Neural progenitor cell (in vitro differentiated cells): ENCODE measurements around the gene RAP1A. TPM values are rescaled to one million over a fixed set of nuclear protein-coding genes. Genes with fewer than 3 reads are reported as not detected.

ENCODE experiments used
- DNase-seq: peaks from one replicate; pipeline ENCODE4 v3.0.0-alpha.2; 2016; ENCODE audit warnings: low spot score
- H2AFZ ChIP-seq: fragments of 200-600 bp; sonication (generic); replicated peaks from 2 replicates; pipeline ENCODE4 v1.6.1; 2016; ENCODE audit warnings: antibody characterized with exemption
- H3F3A ChIP-seq: fragments of 200-600 bp; sonication (generic); 2 replicates; pipeline ENCODE4 v1.6.1; 2016; ENCODE audit warnings: antibody characterized with exemption, low read depth
- H3K27ac ChIP-seq: fragments of 200-600 bp; sonication (generic); 2 replicates; pipeline ENCODE4 v1.5.1; 2016; ENCODE audit warnings: mild to moderate bottlenecking
- H3K27me3 ChIP-seq: fragments of 200-600 bp; sonication (generic); 2 replicates; pipeline ENCODE4 v1.6.1; 2016; ENCODE audit warnings: mild to moderate bottlenecking, moderate library complexity
- H3K36me3 ChIP-seq: fragments of 200-600 bp; sonication (generic); 2 replicates; pipeline ENCODE4 v1.5.1; 2016
- H3K4me1 ChIP-seq: fragments of 200-600 bp; sonication (generic); 2 replicates; pipeline ENCODE4 v1.6.1; 2016; ENCODE audit warnings: mixed run types
- H3K4me2 ChIP-seq: fragments of 200-600 bp; sonication (generic); 2 replicates; pipeline ENCODE4 v1.6.1; 2016
- H3K4me3 ChIP-seq: fragments of 200-600 bp; sonication (generic); 2 replicates; pipeline ENCODE4 v1.5.1; 2016
- H3K79me2 ChIP-seq: fragments of 200-600 bp; sonication (generic); 2 replicates; pipeline ENCODE4 v1.6.1; 2016; ENCODE audit warnings: low read depth
- H3K9ac ChIP-seq: fragments of 200-600 bp; sonication (generic); 2 replicates; pipeline ENCODE4 v1.6.1; 2016
- H3K9me3 ChIP-seq: fragments of 200-600 bp; sonication (generic); 2 replicates; pipeline ENCODE4 v1.5.1; 2016; ENCODE audit warnings: low read depth
- H4K20me1 ChIP-seq: fragments of 200-600 bp; sonication (generic); 2 replicates; pipeline ENCODE4 v1.6.1; 2016; ENCODE audit warnings: low read depth
- H3K27ac Mint-ChIP-seq: 3 replicates; pipeline ENCODE4 v1.8.0; 2021; ENCODE audit warnings: mixed read lengths
- H3K27me3 Mint-ChIP-seq: 2 replicates; pipeline ENCODE4 v1.8.0; 2022; ENCODE audit warnings: low read depth, mild to moderate bottlenecking, inconsistent platforms, moderate library complexity, mixed read lengths; ENCODE audit not compliant: insufficient read depth
- H3K36me3 Mint-ChIP-seq: 3 replicates; pipeline ENCODE4 v1.8.0; 2021; ENCODE audit warnings: mixed read lengths
- H3K4me1 Mint-ChIP-seq: 3 replicates; pipeline ENCODE4 v1.8.0; 2021; ENCODE audit warnings: mixed read lengths
- H3K4me3 Mint-ChIP-seq: 3 replicates; pipeline ENCODE4 v1.8.0; 2021; ENCODE audit warnings: mild to moderate bottlenecking, moderate library complexity, mixed read lengths
- H3K9me3 Mint-ChIP-seq: 3 replicates; pipeline ENCODE4 v1.8.0; 2020; ENCODE audit warnings: mixed read lengths
- EZH2 ChIP-seq: fragments of 200-600 bp; sonication (generic); IDR thresholded peaks from 2 replicates; pipeline ENCODE4 v1.6.1; 2017; ENCODE audit warnings: antibody characterized with exemption, mild to moderate bottlenecking, moderate library complexity
- EZH2phosphoT487 ChIP-seq: fragments of 200-600 bp; sonication (generic); IDR thresholded peaks from 2 replicates; pipeline ENCODE4 v1.6.1; 2017; ENCODE audit warnings: antibody characterized with exemption
- total RNA-seq: library from RNA; depleted of rRNA; stranded (reverse); fragments of >200 nt; gene quantifications from 2 replicates; pipeline ENCODE4 v1.2.3, GENCODE V29; 2015; ENCODE audit warnings: low replicate concordance
- TF ChIP-seq, protein P1 (sequence below): fragments of 200-600 bp; sonication (generic); IDR thresholded peaks from 2 replicates; pipeline ENCODE4 v1.5.1; 2017; ENCODE audit warnings: antibody characterized with exemption, mild to moderate bottlenecking

The RAP1A gene
- total RNA-seq, 1 donor from 2014 or later = 27.5 TPM

DNA sequence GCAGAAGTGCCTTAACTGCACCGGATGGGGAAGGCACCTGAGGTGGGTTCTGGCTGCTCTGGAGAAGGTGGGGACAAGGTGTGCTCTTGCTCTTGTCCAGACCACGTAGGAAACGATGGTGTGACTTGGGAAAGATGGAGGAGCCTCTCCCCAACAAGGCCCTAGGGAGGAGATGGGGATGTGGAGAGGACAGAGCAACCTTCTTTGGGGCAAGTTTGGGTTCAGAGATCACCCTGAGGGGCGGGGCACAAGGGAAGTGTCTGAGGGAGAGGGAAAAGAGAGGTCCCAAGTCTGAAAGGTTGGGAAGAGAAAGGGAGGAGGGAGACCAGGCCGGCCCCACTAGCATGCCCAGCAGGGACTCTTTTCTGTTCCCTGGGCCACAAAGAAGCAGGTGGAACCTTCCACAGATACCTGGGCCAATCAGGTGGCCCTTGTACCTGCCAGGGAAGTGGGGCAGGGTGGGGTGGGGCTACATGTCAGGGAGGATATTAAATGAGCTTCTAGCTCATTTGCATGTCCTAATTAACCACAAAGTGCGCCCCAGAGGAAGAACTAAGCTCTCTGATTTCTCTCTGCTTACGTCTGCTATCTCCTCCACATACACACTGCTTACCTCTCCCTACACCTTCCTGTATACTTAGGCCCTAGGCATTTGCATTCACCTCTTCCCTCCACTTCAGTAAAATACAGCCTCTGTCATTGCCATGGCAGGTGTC lies 103.7 kb downstream of the RAP1A start:
- Mint-ChIP-seq H3K4me1 (peaks cover 12% of the 10 kb centered on the region), H3K9me3 (no peaks in the 10 kb centered on the region), H3K36me3 (no peaks in the 10 kb centered on the region), H3K27me3 (peaks cover 8% of the 10 kb centered on the region), H3K4me3 (no peak overlapping the region), H3K27ac (no peak overlapping the region)
- TF ChIP-seq EZH2 (no peak), EZH2phosphoT487 (no peak)
- TF ChIP-seq, protein P1, sequence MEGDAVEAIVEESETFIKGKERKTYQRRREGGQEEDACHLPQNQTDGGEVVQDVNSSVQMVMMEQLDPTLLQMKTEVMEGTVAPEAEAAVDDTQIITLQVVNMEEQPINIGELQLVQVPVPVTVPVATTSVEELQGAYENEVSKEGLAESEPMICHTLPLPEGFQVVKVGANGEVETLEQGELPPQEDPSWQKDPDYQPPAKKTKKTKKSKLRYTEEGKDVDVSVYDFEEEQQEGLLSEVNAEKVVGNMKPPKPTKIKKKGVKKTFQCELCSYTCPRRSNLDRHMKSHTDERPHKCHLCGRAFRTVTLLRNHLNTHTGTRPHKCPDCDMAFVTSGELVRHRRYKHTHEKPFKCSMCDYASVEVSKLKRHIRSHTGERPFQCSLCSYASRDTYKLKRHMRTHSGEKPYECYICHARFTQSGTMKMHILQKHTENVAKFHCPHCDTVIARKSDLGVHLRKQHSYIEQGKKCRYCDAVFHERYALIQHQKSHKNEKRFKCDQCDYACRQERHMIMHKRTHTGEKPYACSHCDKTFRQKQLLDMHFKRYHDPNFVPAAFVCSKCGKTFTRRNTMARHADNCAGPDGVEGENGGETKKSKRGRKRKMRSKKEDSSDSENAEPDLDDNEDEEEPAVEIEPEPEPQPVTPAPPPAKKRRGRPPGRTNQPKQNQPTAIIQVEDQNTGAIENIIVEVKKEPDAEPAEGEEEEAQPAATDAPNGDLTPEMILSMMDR = no peak
- H3K9ac ChIP-seq = no peak overlapping the region
- H3K9me3 ChIP-seq = no peaks in the 10 kb centered on the region
- H3K4me2 ChIP-seq = no peak overlapping the region
- H2AFZ ChIP-seq = no peak overlapping the region
- H3K79me2 ChIP-seq = no peaks in the 10 kb centered on the region
- no peak for DNase-seq
- no peaks in the 10 kb centered on the region for H3K27me3 ChIP-seq
- peaks cover 7% of the 10 kb centered on the region for H4K20me1 ChIP-seq
- no peak overlapping the region for H3K27ac ChIP-seq
- H3F3A ChIP-seq = peaks cover 18% of the 10 kb centered on the region
- H3K4me1 ChIP-seq = peaks cover 17% of the 10 kb centered on the region
- H3K36me3 ChIP-seq = no peaks in the 10 kb centered on the region
- H3K4me3 ChIP-seq = no peak overlapping the region

DNA sequence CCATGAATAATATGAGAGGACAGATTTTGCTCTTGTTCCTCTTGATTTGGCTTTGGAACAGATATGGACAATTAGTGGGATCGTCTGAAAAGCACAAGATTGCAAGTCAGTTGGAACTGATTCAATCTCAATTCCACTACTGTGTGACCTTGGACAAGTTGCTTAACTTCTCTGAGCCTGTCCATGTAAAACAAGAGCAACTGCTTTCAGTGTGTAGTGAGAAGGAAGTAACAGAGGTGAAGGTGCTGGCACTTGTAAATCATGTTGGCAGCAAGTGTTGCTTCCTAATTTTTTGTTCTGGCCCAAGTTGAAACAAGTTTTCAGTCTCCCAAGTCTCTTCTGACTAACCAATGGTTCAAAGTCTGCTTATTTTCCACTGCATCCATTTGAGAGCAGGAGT lies 104.3 kb downstream of the RAP1A start:
- Mint-ChIP-seq H3K27ac (no peak overlapping the region), H3K4me3 (no peak overlapping the region), H3K4me1 (peaks cover 12% of the 10 kb centered on the region), H3K9me3 (no peaks in the 10 kb centered on the region), H3K36me3 (no peaks in the 10 kb centered on the region), H3K27me3 (peaks cover 8% of the 10 kb centered on the region)
- Histone ChIP-seq H3F3A (peaks cover 18% of the 10 kb centered on the region), H3K36me3 (no peaks in the 10 kb centered on the region), H2AFZ (no peak overlapping the region), H3K4me2 (no peak overlapping the region), H3K4me1 (peaks cover 17% of the 10 kb centered on the region), H3K9ac (no peak overlapping the region), H3K4me3 (no peak overlapping the region), H3K27me3 (no peaks in the 10 kb centered on the region), H4K20me1 (peaks cover 7% of the 10 kb centered on the region), H3K79me2 (no peaks in the 10 kb centered on the region), H3K9me3 (no peaks in the 10 kb centered on the region), H3K27ac (no peak overlapping the region)
- TF ChIP-seq EZH2phosphoT487 (no peak), EZH2 (no peak)
- TF ChIP-seq, protein P1 = no peak
- no peak for DNase-seq

DNA sequence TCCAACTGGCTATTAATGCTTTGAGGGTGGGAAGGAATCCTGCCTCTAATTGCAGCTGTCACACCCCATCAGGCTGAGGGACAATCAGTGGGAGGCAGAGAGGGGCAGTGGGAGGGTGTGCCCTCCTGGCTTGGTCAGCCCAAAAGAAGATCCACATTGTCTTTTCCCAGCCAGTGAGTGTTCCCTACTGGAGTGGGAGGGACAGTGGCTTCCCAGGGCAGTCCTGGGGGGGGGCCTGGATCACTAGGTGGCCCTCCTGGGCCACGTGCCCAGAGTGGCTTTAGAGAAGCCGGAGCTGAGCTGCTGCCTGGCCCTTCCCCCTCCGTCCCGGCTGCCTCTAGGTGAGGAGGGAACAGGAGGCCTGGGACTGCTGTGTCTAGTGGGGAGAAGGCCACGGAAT lies 105.6 kb downstream of the RAP1A start:
- no peak overlapping the region for H2AFZ ChIP-seq
- H3K9ac ChIP-seq = no peak overlapping the region
- H3F3A ChIP-seq = peaks cover 20% of the 10 kb centered on the region
- H3K36me3 ChIP-seq = no peaks in the 10 kb centered on the region
- TF ChIP-seq, protein P1 = no peak
- no peak for TF ChIP-seq EZH2phosphoT487
- TF ChIP-seq EZH2 = no peak
- H3K27ac ChIP-seq = peak overlapping the region; percentile 63
- H4K20me1 ChIP-seq = peaks cover 18% of the 10 kb centered on the region
- H3K4me2 ChIP-seq = peak overlapping the region; percentile 69
- Mint-ChIP-seq H3K27ac (peak overlapping the region; percentile 42), H3K36me3 (no peaks in the 10 kb centered on the region), H3K27me3 (peaks cover 6% of the 10 kb centered on the region), H3K4me3 (no peak overlapping the region), H3K9me3 (no peaks in the 10 kb centered on the region), H3K4me1 (peaks cover 17% of the 10 kb centered on the region)
- H3K79me2 ChIP-seq = no peaks in the 10 kb centered on the region
- no peaks in the 10 kb centered on the region for H3K27me3 ChIP-seq
- H3K9me3 ChIP-seq = no peaks in the 10 kb centered on the region
- peaks cover 30% of the 10 kb centered on the region for H3K4me1 ChIP-seq
- peak; percentile 76 for DNase-seq
- H3K4me3 ChIP-seq = no peak overlapping the region
